D341Med (cell line): ENCODE results near the gene DRGX.

Experiments
- DNase-seq: peaks from one replicate; pipeline ENCODE4 v3.0.0; 2012; ENCODE audit warnings: low spot score

DRGX gene

GRCh38 chr10:49338604-49339003 is 57.3 kb downstream of the DRGX start:
- DNase-seq, result no peak

GRCh38 chr10:49335364-49335972 is 60.4 kb downstream of the DRGX start:
- DNase-seq, result no peak

GRCh38 chr10:49334964-49335363 is 60.9 kb downstream of the DRGX start:
- DNase-seq, result no peak

GRCh38 chr10:49333192-49333591 is 62.7 kb downstream of the DRGX start:
- DNase-seq, result no peak

DNA sequence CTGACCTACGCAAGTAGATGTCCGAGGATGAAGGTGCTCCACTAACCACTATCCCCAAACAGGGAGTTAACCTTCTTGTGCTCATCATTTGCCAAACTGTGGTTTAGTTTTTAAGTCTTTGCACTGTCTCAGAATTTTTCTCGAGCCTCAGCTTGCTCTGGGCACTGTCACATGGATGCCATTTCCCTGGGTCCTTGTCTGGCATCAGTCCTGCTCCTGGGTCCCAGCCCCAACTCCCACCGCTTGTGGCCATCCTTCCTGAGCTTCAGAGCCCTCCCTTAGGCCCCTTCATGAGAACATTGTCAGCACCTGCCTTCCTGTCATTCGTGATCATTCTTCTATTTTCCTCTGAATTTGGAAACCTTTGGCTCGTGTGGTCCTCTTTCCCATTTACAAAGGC is 63.1 kb downstream of the DRGX start:
- no peak for DNase-seq

- DNase-seq, result no peak
These were observed 63.6 kb downstream of the DRGX start for GRCh38 chr10:49332333-49332732.

DNA sequence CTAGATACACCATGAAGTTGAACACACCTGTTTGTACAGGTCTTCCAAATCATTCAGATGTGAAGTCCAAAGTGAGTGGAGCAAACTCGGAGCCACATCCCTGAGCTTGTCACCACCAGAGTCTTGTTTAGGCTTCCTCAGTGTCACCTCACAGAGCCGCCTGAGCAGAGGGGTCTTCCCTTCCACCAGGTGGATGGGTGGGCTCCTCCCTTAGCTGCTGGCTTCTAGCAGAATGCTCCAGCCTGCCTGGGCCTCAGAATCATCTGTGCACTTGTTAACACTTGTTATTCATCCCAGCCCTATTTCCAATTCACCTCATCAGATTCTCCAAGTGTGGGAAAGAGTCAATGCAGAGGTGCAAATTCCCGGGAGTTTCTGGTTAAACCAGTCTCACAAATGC is 64.5 kb downstream of the DRGX start:
- DNase-seq, result no peak

DNA sequence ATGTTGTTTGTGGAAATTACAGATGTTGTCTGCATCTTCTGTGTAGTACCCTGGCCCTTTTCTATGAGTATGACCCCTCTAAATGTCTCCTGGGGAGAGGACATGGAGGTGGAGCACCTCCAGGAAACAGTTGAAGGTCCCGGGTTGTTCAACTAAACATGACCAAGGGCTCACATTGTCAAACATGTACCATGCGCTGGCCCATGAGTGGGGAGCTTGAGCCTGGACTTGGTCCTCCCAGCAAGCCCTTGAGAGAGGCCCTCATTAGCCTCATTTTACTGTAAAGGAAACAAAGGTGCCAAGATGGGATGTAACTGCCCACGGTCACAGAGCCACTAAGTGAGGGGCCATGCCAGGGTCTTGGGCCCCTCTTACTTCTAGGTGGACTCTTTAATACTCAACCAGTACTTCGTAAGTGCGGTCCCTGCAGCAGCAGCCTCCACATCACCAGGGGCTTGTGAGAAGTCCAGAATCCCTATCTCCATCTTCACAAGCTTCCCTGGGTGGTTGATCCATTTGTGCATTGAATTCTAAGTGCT is 65.7 kb downstream of the DRGX start:
- DNase-seq, result no peak

- no peak for DNase-seq
These were observed 66.8 kb downstream of the DRGX start for GRCh38 chr10:49329146-49329505.

DNA sequence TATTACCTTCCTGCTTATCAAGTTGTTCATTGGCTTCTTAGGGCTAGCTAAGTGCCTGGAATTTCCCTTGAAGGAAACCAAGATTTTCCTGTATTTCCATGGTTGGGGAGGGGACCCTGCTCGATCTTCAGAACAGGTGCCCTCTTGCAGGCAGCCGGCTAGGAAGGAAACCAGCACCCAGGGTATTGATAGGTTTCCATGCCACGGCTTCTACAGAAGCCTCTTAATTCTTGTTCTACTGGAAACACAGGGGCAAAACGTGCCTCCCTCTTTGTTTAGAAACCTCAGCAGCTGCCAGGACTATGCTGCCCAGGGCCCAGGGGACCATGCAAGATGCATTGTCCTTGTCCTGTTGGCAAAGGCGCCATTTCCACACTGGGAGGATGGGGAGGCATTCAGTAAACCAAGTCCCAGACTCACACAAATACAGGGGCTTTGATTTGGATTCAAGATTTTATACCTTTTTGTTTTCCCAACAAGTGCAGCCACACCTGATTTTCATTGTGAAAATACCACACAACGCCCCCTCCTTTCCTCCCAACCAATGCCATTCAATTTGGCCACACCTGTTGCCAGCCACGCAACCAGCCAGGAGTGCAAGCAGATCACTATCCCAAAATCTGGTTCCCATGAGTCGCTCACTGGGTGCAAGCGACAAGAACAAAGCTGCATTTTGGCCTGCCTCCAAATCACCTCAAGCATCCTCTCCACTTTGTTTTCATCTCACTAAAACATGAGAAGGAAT is 67.3 kb downstream of the DRGX start:
- no peak for DNase-seq

- DNase-seq, result no peak
These were observed 68.7 kb downstream of the DRGX start for GRCh38 chr10:49327036-49327813.

DNA sequence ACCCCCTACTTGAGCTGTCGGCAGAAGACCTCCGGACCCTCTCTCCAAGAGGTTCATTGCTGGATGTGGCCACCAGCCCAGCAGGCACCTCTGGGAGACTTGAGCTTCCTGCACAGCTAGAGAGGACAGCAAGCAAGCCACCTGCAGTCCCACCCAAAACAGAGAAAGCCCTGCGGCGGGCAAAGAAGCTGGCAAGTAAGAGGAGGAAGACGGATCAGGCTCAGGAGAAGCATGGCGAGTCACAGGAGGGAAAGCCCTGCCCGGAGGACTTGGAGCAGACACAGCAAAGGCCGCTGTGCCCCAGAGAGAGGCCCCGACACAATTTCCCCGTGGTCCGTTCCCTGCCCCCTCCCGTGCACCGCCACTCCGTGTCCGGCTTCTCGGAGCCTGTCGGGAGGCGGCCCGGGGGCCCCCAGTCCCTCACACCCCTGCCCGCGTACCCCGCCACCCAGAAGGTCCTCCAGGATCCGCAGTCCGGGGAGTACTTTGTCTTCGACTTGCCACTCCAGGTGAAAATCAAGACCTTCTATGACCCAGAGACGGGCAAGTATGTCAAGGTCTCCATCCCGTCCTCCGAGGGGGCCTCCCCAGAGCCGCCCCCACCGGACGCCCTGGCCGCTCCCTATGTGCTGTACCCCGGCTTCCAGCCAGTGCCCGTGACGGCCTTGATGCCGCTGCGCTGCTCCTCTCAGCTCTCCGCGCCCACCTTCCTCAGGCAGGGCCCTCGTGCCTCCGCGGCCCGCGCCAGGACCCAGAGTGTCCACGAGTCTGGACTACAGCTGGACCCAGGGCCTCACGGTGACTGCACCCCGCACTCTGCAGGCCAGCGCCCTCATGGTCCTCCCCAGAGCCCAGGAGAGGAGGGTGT is 69.7 kb downstream of the DRGX start:
- DNase-seq, result no peak

GRCh38 chr10:49325131-49325915 is 70.6 kb downstream of the DRGX start:
- DNase-seq, result no peak

GRCh38 chr10:49324711-49325110 is 71.2 kb downstream of the DRGX start:
- DNase-seq, result no peak

DNA sequence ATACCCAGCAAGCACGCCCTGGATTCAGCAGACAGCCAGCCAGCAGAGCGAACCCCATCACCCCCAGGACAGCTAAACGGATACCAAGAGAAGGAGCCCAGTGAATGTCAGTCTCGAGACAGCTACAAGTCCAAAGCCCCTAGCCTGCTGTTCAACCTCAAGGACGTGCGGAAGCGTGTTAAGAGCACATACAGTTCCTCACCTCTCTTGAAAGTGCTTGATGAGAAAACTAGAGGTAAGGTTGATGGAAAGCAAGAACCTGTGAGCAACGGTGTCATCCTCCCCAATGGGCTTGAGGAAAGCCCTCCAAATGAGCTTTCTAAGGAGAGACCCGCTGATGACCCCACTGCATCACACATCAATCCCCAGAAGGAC is 72.0 kb downstream of the DRGX start:
- DNase-seq, result no peak

DNA sequence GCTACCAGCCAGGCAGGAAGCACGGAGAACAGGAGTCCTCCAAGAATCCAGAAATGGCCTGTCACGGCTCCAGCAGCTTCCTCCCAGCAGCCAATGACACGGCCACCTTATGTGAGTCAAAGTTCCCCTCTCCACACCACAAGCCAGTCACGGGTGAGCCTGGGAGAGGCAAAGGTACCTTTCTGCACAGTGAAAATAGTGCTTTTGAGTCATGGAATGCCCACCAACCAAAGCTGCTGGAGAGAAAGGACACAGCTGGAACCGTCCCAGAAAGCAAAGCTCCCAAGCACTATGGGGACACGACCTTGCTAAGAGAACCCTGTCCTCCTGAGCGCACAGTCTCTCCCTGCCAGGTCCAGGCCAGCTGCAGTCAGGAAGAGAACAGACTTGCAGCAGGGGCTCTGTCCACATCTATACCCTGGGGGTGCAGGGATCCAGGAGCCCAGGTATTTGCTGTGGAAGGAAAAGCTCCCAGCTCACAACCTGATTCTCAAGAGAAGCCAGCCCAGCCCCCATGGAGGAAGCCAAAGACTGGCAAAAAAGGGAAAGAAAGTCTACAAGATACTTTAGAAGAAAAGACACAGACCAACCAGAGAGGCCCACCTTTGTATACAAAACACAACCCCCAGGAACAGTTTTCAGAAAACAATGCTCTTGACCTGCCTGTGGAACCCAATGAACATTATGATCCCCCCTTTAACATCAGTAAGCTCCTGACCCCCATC is 72.6 kb downstream of the DRGX start:
- no peak for DNase-seq

DNA sequence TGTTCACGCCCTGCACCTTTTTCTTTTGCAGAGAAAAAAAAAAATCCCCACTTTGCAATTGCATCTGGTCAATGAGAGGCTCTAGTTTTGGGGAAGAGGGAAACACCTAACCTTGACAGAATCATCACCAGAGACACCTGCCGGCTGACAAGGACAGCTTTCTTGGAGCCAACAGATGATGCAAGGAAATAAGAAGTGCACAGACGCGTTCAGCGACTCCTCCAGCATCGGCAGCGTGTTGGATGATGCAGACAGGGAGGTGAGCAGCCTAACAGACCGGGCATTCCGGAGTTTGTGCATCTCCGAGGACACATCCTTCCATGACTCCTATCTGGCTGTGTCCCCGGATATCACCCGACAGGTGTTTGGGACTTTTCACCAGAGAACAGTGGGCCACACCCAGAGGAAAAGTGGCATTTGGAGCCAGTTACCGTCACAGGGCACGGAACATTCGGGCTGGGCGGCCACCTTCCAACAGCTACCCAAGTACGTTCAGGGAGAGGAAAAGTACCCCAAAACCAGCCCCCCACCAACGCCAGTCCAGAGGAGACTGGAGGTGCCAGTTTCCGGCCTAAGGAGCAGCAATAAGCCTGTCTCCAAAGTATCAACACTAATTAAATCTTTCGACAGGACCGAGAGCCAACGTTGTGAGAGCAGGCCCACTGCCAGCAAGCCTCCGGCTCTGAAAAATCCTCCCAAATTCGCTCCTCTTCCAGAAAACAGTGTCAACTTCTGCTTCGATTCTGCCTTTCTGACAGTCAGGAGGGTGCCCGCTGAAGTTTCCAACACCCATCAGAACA is 73.3 kb downstream of the DRGX start:
- no peak for DNase-seq

DNA sequence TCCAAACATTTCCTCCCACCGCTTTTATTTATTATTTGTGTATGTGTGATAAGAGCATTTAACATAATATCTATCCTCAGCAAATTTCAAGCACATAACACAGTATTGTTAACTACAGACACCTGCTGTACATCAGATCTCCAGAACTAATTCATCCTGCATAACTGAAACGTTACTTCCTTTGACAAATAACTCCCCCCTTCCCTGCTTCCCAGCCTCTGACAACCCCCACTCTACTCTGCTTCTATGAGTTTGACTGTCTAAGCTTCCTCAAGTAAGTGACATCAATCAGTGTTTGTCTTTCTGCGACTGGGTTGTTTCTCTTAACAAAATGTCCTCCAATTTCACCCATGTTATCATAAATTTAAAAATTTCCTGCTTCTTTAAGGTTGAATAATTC is 74.9 kb downstream of the DRGX start:
- no peak for DNase-seq

GRCh38 chr10:49320191-49320590 is 75.7 kb downstream of the DRGX start:
- DNase-seq, result no peak

DNA sequence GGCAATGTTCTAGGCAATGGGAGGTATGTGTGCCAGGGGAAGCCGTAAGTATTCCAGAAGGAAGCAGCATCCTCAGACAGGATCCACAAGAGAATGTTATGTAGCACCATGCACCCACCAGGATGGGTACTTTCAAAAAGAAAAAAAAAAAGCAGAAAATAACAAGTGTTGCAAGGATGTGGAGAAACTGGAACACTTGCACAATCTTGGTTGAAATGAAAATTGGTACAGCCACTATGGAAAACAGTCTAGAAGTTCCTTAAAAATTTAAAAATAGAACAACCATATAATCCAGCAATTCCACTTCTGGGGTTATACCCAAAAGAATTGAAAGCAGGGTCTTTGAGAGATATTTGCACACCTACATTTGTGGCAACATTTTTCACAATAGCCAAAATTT is 76.7 kb downstream of the DRGX start:
- no peak for DNase-seq
